ENCODE results near the gene GALNT14.

Gene GALNT14

DNA sequence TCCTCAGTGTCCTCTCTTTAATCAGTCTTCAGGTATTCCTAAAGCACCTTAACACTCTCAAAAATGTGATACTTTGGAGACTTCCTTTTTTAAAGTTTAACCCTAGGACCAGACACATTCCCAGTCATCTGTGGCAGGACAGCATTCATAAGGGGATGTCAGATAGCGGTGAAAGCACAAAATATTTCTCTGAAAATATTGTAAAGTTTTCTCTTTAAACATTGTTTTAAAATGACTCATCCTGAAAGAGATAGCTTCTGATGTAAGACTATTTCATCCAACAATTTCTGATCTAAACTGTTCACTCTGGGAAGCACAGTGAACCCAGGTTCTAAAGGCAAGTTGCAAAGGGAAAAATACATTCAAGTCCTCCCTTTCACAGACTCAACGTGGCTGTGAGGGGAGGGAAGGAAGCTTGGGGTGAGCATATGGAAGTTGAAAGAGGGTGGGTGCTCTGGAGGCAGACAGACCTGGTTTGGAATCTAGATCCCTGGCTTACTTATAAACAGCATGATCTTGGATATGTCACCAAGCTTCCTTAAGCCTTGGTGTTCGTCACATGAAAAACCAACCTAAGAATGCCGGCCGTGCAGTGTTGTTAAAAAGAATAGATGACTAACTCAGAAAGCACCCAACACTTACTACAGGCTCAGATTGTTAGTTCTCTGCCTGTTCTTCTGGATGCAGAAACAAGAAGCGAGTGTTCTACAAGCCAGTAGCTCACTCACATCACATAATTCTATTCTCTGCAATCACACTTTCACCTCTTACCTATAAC lies 12.1 kb downstream of the GALNT14 start:
- Histone ChIP-seq H3K4me1 (ENCODE audit: insufficient read depth, low read length) (peaks cover 11% of the 10 kb centered on the region), H3K36me3 (ENCODE audit: insufficient read depth, low read length) (no peaks in the 10 kb centered on the region), H3K4me3 (ENCODE audit: low read length) (no peak overlapping the region), H2AFZ (ENCODE audit: low read depth, low read length) (no peak overlapping the region), H3K27me3 (ENCODE audit: insufficient read depth, low read length) (peaks cover 6% of the 10 kb centered on the region), H3K9me3 (ENCODE audit: low read length) (no peaks in the 10 kb centered on the region)

DNA sequence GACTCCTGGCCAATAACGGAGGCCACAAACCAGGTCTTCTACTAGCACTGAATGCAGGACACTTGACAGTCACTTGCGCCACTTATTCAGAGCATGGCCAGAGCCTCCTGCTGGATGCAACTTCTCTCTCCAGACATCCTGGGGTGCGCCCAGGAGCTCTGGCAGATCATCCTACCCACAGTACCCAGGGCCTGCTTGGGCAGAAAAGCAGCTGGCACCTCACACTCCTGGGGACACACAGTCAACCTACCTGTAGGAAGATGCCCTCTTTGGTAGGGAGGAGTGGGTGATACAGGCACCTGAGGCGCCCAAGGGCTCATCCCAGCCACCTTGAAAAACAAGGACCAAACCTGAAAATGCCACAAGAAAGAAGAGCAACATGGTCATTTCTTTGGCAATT lies 13.3 kb downstream of the GALNT14 start:
- Histone ChIP-seq H2AFZ (ENCODE audit: low read depth, low read length) (no peak overlapping the region), H3K36me3 (ENCODE audit: insufficient read depth, low read length) (no peaks in the 10 kb centered on the region), H3K4me1 (ENCODE audit: insufficient read depth, low read length) (peaks cover 5% of the 10 kb centered on the region), H3K9me3 (ENCODE audit: low read length) (no peaks in the 10 kb centered on the region), H3K27me3 (ENCODE audit: insufficient read depth, low read length) (peaks cover 6% of the 10 kb centered on the region), H3K4me3 (ENCODE audit: low read length) (no peak overlapping the region)

DNA sequence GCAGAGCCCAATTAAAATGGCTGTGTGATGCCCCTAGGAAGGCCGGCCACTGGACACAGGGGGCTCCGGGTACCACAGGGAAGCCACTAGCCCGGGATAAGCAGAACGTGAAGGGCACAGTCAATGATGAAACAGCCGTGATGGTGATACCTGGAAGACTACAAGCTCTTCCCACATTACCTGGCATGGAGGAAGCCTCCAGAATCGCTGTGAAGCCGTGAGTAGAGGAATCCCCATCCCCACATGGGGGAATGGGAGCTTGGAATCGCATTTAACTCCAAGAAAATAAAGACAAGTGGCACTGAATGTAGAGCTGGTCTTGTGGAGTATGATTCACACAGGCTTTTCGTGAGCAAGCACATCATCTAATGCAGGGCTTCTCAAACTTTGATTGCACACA lies 16.1 kb downstream of the GALNT14 start:
- Histone ChIP-seq H3K36me3 (ENCODE audit: insufficient read depth, low read length) (no peaks in the 10 kb centered on the region), H3K27me3 (ENCODE audit: insufficient read depth, low read length) (peaks cover 4% of the 10 kb centered on the region)

DNA sequence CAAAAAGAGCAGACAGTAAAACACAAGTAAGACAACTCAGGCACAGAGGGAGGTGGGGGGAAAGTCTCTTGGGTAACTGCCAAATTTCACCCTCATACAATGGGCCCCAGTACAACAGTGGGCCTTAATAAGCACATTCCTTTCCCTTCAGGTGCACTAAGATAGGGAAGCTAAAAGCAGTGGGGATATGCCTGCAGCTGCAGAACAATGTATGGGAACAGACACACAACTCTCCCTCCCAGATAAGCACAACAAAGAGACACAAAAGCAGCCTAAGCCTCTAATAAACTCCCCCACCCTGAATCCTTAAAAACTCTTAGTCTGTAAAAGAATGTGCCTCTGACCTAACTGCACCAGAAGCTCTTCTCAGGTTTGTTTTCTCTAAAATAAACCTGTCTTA lies 24.5 kb downstream of the GALNT14 start:
- Histone ChIP-seq H2AFZ (ENCODE audit: low read depth, low read length) (no peak overlapping the region), H3K4me3 (ENCODE audit: low read length) (no peak overlapping the region), H3K36me3 (ENCODE audit: insufficient read depth, low read length) (no peaks in the 10 kb centered on the region), H3K27me3 (ENCODE audit: insufficient read depth, low read length) (no peaks in the 10 kb centered on the region), H3K4me1 (ENCODE audit: insufficient read depth, low read length) (no peaks in the 10 kb centered on the region), H3K9me3 (ENCODE audit: low read length) (no peaks in the 10 kb centered on the region)

More for the DNA sequence above, 16.1 kb downstream of the GALNT14 start:
- H3K4me1 ChIP-seq (ENCODE audit: insufficient read depth, low read length), result no peaks in the 10 kb centered on the region
- no peak overlapping the region for H3K4me3 ChIP-seq (ENCODE audit: low read length)
- no peaks in the 10 kb centered on the region for H3K9me3 ChIP-seq (ENCODE audit: low read length)
- no peak overlapping the region for H2AFZ ChIP-seq (ENCODE audit: low read depth, low read length)

DNA sequence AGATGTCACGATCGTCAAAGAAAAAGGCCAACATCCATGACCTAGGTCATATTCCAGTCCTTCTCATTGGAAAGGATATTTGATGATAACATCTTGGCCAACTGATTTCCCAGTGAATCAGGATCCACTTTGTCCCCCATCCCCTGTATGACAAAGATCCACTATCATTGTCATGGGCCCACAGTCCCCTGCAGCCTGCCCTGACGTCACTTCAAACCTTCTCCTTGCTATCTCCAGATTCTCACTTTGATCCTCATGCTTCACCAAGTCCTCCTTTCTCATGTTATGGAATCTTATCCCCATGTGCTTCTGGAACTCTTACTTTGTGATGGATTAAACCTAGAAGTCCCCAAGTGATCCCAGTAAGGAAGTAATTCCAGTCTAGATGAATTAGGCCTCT lies 25.7 kb downstream of the GALNT14 start:
- Histone ChIP-seq H3K9me3 (ENCODE audit: low read length) (no peaks in the 10 kb centered on the region), H3K4me3 (ENCODE audit: low read length) (no peak overlapping the region), H2AFZ (ENCODE audit: low read depth, low read length) (no peak overlapping the region), H3K4me1 (ENCODE audit: insufficient read depth, low read length) (no peaks in the 10 kb centered on the region), H3K36me3 (ENCODE audit: insufficient read depth, low read length) (no peaks in the 10 kb centered on the region), H3K27me3 (ENCODE audit: insufficient read depth, low read length) (no peaks in the 10 kb centered on the region)

DNA sequence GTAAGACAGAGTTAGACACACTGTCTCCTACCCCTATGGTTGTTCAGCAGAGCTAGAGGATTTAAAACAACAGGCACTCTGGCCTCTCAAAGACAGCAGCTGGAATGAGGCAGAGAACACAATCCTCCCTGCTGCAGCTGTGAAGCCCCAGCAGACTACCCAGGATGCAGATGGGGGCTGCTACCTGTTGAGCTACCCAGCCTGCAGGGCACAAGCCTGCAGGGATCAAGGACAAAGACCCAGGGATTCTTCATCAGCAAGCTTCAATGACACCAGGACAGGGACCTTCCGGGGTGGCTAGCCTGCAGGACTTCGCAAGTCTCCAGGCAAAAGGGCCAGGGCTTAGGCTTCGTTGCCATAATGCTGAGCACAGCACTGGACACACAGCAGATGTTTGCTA lies 27.2 kb downstream of the GALNT14 start:
- H3K36me3 ChIP-seq (ENCODE audit: insufficient read depth, low read length), result no peaks in the 10 kb centered on the region
- no peak overlapping the region for H2AFZ ChIP-seq (ENCODE audit: low read depth, low read length)
- H3K4me1 ChIP-seq (ENCODE audit: insufficient read depth, low read length), result no peaks in the 10 kb centered on the region
- H3K9me3 ChIP-seq (ENCODE audit: low read length), result no peaks in the 10 kb centered on the region
- H3K27me3 ChIP-seq (ENCODE audit: insufficient read depth, low read length), result no peaks in the 10 kb centered on the region
- no peak overlapping the region for H3K4me3 ChIP-seq (ENCODE audit: low read length)

DNA sequence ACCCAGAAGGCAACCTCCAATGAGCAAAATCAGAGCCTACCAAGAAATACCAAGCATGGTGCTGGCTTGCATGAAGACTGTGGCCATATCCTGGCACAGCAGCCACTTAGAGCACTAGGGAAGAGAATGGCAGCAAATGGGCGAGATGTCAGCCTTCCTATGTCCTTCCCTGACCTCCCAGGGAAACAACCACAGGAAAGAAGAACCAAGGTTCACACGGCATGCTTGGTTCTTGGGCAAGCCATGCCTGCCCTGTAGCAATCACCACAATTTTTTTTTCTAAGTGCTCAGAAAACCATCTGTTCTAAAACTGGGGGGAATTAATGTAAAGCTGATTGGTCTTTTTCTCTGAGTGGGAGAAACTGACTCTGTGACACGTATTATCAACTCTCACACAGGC lies 27.8 kb downstream of the GALNT14 start:
- no peaks in the 10 kb centered on the region for H3K4me1 ChIP-seq (ENCODE audit: insufficient read depth, low read length)
- H3K36me3 ChIP-seq (ENCODE audit: insufficient read depth, low read length), result no peaks in the 10 kb centered on the region
- no peak overlapping the region for H2AFZ ChIP-seq (ENCODE audit: low read depth, low read length)
- H3K4me3 ChIP-seq (ENCODE audit: low read length), result no peak overlapping the region
- no peaks in the 10 kb centered on the region for H3K9me3 ChIP-seq (ENCODE audit: low read length)
- H3K27me3 ChIP-seq (ENCODE audit: insufficient read depth, low read length), result no peaks in the 10 kb centered on the region

DNA sequence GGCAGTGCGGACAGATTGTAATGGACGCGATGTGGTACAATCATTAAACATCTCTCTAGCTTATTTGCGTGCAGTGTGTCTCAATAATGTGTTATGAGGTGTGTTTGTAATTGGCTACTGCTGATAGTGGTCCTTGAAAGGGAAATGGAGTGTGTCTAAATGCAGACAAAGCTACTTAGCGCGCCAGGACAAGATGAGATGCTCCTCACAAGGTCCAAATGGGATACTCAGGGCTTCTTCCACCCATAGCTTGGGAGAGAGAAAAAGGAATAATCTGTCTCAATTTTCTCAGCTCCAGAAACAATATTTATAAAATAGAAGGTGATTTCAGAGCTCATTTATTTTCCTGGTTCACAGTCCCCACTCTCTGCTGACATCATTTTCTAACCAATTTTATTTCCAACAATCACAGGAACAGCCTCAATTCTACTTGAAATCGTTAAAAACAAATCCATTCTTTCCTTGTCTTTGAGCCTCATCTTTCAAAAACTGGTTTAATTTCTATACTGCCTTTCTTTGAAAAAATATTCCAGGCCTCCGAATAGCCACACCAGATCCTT lies 28.5 kb downstream of the GALNT14 start:
- no peaks in the 10 kb centered on the region for H3K27me3 ChIP-seq (ENCODE audit: insufficient read depth, low read length)
- H3K9me3 ChIP-seq (ENCODE audit: low read length), result no peaks in the 10 kb centered on the region
- H3K4me3 ChIP-seq (ENCODE audit: low read length), result no peak overlapping the region
- H2AFZ ChIP-seq (ENCODE audit: low read depth, low read length), result no peak overlapping the region
- H3K36me3 ChIP-seq (ENCODE audit: insufficient read depth, low read length), result no peaks in the 10 kb centered on the region
- no peaks in the 10 kb centered on the region for H3K4me1 ChIP-seq (ENCODE audit: insufficient read depth, low read length)

DNA sequence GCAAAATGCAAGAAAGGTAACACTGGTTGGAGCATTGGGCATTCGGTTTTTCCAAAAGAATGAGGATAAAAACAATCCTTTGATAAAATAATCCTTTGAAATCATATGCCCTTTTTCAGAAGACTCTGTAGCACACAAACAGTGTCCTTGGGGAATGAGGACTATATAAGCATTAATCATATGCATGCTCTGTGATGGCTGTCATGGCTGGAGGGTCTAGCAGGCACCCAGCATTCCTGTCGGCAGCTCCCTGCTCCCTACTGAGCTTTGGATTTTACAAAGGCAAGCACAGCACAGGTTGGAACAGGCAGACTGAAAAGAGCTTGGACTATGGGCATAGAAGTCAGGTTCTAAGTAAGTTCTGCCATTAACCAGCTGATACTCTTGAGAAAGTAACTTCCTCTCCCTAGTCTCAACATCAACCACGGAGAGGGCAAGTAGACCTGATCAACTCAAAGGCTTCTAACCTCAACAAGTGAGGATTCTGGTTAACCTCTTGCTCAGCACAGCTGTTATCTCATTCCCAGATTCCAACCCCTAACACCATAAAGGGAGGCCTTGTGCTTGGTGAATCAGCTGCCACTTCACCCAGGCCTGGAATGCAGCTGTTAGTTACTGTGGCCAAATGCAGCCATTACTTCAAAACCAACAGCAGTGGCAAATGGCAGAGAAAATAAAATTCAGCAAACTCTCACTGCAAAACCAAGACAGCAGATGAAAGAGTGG lies 29.5 kb downstream of the GALNT14 start:
- no peaks in the 10 kb centered on the region for H3K36me3 ChIP-seq (ENCODE audit: insufficient read depth, low read length)
- no peak overlapping the region for H2AFZ ChIP-seq (ENCODE audit: low read depth, low read length)
- no peak overlapping the region for H3K4me3 ChIP-seq (ENCODE audit: low read length)
- H3K4me1 ChIP-seq (ENCODE audit: insufficient read depth, low read length), result no peaks in the 10 kb centered on the region
- H3K9me3 ChIP-seq (ENCODE audit: low read length), result no peaks in the 10 kb centered on the region
- H3K27me3 ChIP-seq (ENCODE audit: insufficient read depth, low read length), result no peaks in the 10 kb centered on the region

DNA sequence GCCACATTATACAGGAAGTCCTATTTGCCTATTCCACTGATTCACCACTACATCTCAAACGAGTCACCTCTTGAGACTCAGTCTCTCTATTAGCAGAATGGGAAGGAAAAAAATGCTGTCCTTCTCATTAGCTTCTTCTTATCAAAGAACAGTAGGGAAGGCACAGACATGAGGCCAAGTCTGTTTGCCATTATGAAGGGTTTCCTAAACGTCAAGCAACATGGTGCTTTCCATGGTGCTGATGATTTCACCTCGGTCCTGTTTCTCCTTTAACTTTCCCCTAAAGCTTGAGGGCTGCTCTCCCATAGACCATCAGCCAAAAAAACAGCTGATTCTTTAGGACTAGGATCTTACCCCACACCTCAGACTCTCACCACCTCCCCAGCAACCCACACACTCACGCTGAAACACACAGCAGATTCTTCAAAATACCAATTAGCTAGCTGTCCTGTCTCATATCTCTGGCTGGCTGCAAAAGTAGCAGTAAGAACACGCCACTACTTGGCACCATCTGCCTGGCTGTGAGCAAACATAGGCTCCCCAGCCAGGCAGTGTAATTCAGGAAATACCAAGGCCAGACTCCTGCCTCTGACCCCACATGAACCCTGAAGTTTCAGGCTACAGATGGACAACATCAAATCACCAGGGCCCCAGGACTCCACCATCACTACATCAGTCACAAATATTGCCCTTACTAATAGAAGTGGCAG lies 30.5 kb downstream of the GALNT14 start:
- no peak overlapping the region for H3K4me3 ChIP-seq (ENCODE audit: low read length)
- H2AFZ ChIP-seq (ENCODE audit: low read depth, low read length), result no peak overlapping the region
- no peaks in the 10 kb centered on the region for H3K9me3 ChIP-seq (ENCODE audit: low read length)
- H3K4me1 ChIP-seq (ENCODE audit: insufficient read depth, low read length), result no peaks in the 10 kb centered on the region
- H3K27me3 ChIP-seq (ENCODE audit: insufficient read depth, low read length), result no peaks in the 10 kb centered on the region
- H3K36me3 ChIP-seq (ENCODE audit: insufficient read depth, low read length), result no peaks in the 10 kb centered on the region

DNA sequence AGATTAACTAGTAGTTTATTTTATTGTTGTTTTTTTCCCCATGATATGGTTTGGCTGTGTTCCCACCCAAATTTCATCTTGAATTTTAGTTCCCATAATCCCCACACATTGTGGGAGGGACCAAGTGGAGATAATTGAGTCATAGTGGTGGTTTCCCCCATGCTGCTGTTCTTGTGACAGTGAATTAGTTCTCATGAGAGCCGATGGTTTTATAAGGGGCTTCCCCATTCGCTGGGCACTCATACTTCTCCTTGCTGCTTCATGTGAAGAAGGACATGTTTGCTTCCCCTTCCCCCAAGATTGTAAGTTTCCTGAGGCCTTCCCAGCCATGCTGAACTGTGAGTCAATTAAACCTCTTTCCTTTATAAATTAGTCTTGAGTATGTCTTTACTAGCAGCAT lies 36.5 kb downstream of the GALNT14 start:
- Histone ChIP-seq H3K4me3 (ENCODE audit: low read length) (no peak overlapping the region), H3K36me3 (ENCODE audit: insufficient read depth, low read length) (no peaks in the 10 kb centered on the region), H3K27me3 (ENCODE audit: insufficient read depth, low read length) (no peaks in the 10 kb centered on the region), H3K4me1 (ENCODE audit: insufficient read depth, low read length) (no peaks in the 10 kb centered on the region), H2AFZ (ENCODE audit: low read depth, low read length) (no peak overlapping the region), H3K9me3 (ENCODE audit: low read length) (no peaks in the 10 kb centered on the region)

DNA sequence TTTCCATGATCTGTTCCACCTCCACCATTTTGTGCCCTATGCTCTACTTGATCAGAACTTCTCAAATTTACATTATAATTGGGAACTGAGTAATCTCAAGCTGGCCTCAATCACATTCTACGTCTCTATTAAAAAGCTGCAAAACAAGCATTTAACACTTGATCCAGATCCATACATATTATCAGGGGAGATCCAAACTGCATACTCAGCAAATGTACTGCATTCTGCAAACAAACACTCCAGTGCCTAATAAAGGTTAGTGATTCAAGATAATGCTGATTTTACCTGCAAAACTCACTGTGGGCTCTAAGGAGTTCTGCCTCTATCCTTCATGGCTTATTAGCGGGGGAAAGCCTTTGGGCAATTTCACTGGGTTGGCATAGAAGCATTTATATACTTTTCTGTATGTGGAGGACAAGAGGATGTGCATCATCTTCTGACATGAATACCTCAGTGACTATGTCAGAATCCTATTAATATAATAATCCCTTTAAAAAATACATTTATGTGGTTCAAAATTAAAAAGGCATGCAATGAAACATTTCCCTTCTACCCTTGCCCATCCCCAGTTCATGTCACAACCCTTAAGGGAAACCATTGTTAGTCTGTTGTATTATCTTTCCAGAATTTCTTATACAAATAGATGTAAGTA lies 40.2 kb downstream of the GALNT14 start:
- H3K36me3 ChIP-seq (ENCODE audit: insufficient read depth, low read length), result no peaks in the 10 kb centered on the region
- no peak overlapping the region for H3K4me3 ChIP-seq (ENCODE audit: low read length)

DNA sequence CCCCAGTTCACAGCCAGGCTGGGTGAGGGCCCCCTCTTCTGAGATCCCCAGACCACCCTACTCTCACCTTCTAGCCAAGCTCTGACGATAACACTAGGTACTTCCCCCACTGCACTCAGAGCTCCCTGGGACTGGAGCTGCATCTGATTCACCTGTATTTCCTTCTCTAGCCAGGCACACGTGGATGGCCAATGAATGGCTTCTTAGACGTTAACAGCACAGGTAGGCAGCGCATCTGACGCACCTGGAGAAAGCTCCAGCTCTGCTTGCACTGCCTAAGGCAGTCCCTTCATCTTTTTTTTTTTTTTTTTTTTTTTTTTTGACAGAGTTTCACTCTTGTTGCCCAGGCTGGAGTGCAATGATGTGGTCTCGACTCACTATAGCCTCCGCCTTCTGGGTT lies 48.1 kb downstream of the GALNT14 start:
- H3K9me3 ChIP-seq (ENCODE audit: low read length), result no peaks in the 10 kb centered on the region

More for the DNA sequence above, 40.2 kb downstream of the GALNT14 start:
- H2AFZ ChIP-seq (ENCODE audit: low read depth, low read length), result no peak overlapping the region
- no peaks in the 10 kb centered on the region for H3K4me1 ChIP-seq (ENCODE audit: insufficient read depth, low read length)
- no peaks in the 10 kb centered on the region for H3K9me3 ChIP-seq (ENCODE audit: low read length)
- no peaks in the 10 kb centered on the region for H3K27me3 ChIP-seq (ENCODE audit: insufficient read depth, low read length)

More for the DNA sequence above, 48.1 kb downstream of the GALNT14 start:
- Histone ChIP-seq H3K4me1 (ENCODE audit: insufficient read depth, low read length) (no peaks in the 10 kb centered on the region), H2AFZ (ENCODE audit: low read depth, low read length) (no peak overlapping the region), H3K36me3 (ENCODE audit: insufficient read depth, low read length) (no peaks in the 10 kb centered on the region), H3K27me3 (ENCODE audit: insufficient read depth, low read length) (no peaks in the 10 kb centered on the region), H3K4me3 (ENCODE audit: low read length) (no peak overlapping the region)
